ENCODE data around the gene LUZP1.

DNA sequence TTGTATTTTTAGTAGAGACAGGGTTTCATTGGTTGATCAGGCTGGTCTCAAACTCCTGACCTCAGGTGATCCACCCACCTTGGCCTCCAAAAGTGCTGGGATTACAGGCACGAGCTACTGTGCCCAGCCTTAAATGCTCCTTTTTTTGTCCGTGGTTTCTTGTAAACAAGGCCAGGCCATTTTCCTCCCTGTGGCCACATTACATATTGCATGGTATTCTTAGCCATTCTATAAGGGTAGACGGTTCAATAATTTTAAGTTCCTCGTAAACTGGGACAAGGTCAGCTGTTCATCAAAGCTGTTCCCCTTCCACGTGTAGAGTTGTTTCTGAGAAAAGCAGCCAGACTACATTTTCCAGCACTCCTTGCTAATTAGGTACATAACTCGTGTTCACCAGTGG, 10.3 kb upstream of the LUZP1 start:
- no peak for TF ChIP-seq POLR2A (IDR thresholded peaks at IDR 0.05)
- TF ChIP-seq, protein P1, sequence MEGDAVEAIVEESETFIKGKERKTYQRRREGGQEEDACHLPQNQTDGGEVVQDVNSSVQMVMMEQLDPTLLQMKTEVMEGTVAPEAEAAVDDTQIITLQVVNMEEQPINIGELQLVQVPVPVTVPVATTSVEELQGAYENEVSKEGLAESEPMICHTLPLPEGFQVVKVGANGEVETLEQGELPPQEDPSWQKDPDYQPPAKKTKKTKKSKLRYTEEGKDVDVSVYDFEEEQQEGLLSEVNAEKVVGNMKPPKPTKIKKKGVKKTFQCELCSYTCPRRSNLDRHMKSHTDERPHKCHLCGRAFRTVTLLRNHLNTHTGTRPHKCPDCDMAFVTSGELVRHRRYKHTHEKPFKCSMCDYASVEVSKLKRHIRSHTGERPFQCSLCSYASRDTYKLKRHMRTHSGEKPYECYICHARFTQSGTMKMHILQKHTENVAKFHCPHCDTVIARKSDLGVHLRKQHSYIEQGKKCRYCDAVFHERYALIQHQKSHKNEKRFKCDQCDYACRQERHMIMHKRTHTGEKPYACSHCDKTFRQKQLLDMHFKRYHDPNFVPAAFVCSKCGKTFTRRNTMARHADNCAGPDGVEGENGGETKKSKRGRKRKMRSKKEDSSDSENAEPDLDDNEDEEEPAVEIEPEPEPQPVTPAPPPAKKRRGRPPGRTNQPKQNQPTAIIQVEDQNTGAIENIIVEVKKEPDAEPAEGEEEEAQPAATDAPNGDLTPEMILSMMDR (IDR thresholded peaks at IDR 0.05): peak; percentile 27 to 57 (median 36)

All from transverse colon (tissue), 3 donors.